ENCODE data around the gene RANBP10. TPM values are rescaled to one million over a fixed set of nuclear protein-coding genes. Genes with fewer than 3 reads are reported as not detected.

The RANBP10 gene
- total and polyA plus RNA-seq, 10 of the 15 experiments (the other 5 are each of a cell fraction or from before 2014, with no cell fraction given), result 1.2 to 20.4 (median 10.8) TPM

DNA sequence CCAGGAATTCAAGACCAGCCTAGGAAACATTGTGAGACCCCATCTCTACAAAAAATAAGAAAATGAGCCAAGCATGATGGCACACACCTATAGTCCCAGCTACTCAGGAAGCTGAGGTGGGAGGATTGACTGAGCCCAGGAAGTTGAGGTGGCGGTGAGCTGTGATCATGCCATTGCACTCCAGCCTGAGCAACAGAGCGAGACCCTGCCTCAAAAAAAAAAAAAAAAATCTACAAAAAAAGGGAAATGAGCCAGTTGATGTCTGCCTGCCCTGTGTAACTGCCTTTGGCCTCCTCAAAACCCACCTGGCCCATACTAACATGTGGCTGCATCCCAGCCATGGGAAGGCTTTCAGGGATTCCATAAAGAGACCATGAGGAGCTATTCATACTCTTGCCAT, 4.5 kb downstream of the RANBP10 start (continued):
- TF ChIP-seq ASH2L (IDR thresholded peaks at IDR 0.05; ENCODE audit: borderline replicate concordance, low read depth), result no peak
- TF ChIP-seq, protein P1, sequence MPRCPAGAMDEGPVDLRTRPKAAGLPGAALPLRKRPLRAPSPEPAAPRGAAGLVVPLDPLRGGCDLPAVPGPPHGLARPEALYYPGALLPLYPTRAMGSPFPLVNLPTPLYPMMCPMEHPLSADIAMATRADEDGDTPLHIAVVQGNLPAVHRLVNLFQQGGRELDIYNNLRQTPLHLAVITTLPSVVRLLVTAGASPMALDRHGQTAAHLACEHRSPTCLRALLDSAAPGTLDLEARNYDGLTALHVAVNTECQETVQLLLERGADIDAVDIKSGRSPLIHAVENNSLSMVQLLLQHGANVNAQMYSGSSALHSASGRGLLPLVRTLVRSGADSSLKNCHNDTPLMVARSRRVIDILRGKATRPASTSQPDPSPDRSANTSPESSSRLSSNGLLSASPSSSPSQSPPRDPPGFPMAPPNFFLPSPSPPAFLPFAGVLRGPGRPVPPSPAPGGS (IDR thresholded peaks at IDR 0.05; ENCODE audit: borderline replicate concordance, insufficient read depth, low read depth, low read length, poor library complexity, severe bottlenecking), result no peak
- no peak for TF ChIP-seq HDAC2 (IDR thresholded peaks at IDR 0.05)
- TF ChIP-seq, protein P2, sequence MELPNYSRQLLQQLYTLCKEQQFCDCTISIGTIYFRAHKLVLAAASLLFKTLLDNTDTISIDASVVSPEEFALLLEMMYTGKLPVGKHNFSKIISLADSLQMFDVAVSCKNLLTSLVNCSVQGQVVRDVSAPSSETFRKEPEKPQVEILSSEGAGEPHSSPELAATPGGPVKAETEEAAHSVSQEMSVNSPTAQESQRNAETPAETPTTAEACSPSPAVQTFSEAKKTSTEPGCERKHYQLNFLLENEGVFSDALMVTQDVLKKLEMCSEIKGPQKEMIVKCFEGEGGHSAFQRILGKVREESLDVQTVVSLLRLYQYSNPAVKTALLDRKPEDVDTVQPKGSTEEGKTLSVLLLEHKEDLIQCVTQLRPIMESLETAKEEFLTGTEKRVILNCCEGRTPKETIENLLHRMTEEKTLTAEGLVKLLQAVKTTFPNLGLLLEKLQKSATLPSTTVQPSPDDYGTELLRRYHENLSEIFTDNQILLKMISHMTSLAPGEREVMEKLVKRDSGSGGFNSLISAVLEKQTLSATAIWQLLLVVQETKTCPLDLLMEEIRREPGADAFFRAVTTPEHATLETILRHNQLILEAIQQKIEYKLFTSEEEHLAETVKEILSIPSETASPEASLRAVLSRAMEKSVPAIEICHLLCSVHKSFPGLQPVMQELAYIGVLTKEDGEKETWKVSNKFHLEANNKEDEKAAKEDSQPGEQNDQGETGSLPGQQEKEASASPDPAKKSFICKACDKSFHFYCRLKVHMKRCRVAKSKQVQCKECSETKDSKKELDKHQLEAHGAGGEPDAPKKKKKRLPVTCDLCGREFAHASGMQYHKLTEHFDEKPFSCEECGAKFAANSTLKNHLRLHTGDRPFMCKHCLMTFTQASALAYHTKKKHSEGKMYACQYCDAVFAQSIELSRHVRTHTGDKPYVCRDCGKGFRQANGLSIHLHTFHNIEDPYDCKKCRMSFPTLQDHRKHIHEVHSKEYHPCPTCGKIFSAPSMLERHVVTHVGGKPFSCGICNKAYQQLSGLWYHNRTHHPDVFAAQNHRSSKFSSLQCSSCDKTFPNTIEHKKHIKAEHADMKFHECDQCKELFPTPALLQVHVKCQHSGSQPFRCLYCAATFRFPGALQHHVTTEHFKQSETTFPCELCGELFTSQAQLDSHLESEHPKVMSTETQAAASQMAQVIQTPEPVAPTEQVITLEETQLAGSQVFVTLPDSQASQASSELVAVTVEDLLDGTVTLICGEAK (IDR thresholded peaks at IDR 0.05; ENCODE audit: borderline replicate concordance), result no peak
- TF ChIP-seq GABPA (IDR thresholded peaks at IDR 0.05; ENCODE audit: low read depth), result 0 out of 2 replicates have a peak, but pooled peaks have one; percentile 13
- TF ChIP-seq, protein P3, sequence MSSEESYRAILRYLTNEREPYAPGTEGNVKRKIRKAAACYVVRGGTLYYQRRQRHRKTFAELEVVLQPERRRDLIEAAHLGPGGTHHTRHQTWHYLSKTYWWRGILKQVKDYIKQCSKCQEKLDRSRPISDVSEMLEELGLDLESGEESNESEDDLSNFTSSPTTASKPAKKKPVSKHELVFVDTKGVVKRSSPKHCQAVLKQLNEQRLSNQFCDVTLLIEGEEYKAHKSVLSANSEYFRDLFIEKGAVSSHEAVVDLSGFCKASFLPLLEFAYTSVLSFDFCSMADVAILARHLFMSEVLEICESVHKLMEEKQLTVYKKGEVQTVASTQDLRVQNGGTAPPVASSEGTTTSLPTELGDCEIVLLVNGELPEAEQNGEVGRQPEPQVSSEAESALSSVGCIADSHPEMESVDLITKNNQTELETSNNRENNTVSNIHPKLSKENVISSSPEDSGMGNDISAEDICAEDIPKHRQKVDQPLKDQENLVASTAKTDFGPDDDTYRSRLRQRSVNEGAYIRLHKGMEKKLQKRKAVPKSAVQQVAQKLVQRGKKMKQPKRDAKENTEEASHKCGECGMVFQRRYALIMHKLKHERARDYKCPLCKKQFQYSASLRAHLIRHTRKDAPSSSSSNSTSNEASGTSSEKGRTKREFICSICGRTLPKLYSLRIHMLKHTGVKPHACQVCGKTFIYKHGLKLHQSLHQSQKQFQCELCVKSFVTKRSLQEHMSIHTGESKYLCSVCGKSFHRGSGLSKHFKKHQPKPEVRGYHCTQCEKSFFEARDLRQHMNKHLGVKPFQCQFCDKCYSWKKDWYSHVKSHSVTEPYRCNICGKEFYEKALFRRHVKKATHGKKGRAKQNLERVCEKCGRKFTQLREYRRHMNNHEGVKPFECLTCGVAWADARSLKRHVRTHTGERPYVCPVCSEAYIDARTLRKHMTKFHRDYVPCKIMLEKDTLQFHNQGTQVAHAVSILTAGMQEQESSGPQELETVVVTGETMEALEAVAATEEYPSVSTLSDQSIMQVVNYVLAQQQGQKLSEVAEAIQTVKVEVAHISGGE (CRISPR knock-in tag; IDR thresholded peaks at IDR 0.05), result no peak
- peak; percentile 78 to 82 for TF ChIP-seq IKZF2 (IDR thresholded peaks at IDR 0.05)
- TF ChIP-seq SUPT20H (IDR thresholded peaks at IDR 0.05; ENCODE audit: borderline replicate concordance, control insufficient read depth, low read depth, low read length), result no peak
- TF ChIP-seq, protein P4, sequence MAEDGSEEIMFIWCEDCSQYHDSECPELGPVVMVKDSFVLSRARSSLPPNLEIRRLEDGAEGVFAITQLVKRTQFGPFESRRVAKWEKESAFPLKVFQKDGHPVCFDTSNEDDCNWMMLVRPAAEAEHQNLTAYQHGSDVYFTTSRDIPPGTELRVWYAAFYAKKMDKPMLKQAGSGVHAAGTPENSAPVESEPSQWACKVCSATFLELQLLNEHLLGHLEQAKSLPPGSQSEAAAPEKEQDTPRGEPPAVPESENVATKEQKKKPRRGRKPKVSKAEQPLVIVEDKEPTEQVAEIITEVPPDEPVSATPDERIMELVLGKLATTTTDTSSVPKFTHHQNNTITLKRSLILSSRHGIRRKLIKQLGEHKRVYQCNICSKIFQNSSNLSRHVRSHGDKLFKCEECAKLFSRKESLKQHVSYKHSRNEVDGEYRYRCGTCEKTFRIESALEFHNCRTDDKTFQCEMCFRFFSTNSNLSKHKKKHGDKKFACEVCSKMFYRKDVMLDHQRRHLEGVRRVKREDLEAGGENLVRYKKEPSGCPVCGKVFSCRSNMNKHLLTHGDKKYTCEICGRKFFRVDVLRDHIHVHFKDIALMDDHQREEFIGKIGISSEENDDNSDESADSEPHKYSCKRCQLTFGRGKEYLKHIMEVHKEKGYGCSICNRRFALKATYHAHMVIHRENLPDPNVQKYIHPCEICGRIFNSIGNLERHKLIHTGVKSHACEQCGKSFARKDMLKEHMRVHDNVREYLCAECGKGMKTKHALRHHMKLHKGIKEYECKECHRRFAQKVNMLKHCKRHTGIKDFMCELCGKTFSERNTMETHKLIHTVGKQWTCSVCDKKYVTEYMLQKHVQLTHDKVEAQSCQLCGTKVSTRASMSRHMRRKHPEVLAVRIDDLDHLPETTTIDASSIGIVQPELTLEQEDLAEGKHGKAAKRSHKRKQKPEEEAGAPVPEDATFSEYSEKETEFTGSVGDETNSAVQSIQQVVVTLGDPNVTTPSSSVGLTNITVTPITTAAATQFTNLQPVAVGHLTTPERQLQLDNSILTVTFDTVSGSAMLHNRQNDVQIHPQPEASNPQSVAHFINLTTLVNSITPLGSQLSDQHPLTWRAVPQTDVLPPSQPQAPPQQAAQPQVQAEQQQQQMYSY (CRISPR knock-in tag; IDR thresholded peaks at IDR 0.05), result no peak
- no peak for TF ChIP-seq ZSCAN29 (IDR thresholded peaks at IDR 0.05)
- no peak for TF ChIP-seq SIN3A (IDR thresholded peaks at IDR 0.05; ENCODE audit: low read depth, low read length)
- TF ChIP-seq, protein P5, sequence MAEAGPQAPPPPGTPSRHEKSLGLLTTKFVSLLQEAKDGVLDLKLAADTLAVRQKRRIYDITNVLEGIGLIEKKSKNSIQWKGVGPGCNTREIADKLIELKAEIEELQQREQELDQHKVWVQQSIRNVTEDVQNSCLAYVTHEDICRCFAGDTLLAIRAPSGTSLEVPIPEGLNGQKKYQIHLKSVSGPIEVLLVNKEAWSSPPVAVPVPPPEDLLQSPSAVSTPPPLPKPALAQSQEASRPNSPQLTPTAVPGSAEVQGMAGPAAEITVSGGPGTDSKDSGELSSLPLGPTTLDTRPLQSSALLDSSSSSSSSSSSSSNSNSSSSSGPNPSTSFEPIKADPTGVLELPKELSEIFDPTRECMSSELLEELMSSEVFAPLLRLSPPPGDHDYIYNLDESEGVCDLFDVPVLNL (IDR thresholded peaks at IDR 0.05; ENCODE audit: low read depth, low read length), result no peak
- no peak for TF ChIP-seq SMC3 (IDR thresholded peaks at IDR 0.05; ENCODE audit: borderline replicate concordance, low read length)
- TF ChIP-seq SPI1 (IDR thresholded peaks at IDR 0.05; ENCODE audit: borderline replicate concordance, insufficient read depth, low read depth, low read length), result peak; percentile 85
